Ascending aorta (tissue), 2 donors: ENCODE data around the gene PRSS8. TPM values are rescaled to one million over a fixed set of nuclear protein-coding genes. Genes with fewer than 3 reads are reported as not detected.
"Not testable (repeated sequence)": the region's sequence is repeated elsewhere in the genome, so short reads cannot be mapped to it uniquely, and the experiment has no call there.

Experiments used
- DNase-seq, 2 donors: peaks; one replicate each; pipeline ENCODE4 v3.0.0-alpha.2; 2019; ENCODE audit warnings: low spot score in 2 of 2
- H3K27ac ChIP-seq, 2 donors: fragments of 200-600 bp; sonication (generic); one replicate each; pipeline ENCODE4 v1.5.1; 2016 to 2017; ENCODE audit warnings: mild to moderate bottlenecking in 1 of 2
- H3K27me3 ChIP-seq: fragments of 200-600 bp; sonication (generic); one replicate; pipeline ENCODE4 v1.5.1; 2017
- H3K36me3 ChIP-seq, 2 donors: fragments of 200-600 bp; sonication (generic); one replicate each; pipeline ENCODE4 v1.5.1; 2016
- H3K4me1 ChIP-seq, 2 donors: fragments of 200-600 bp; sonication (generic); one replicate each; pipeline ENCODE4 v1.5.1; 2016 to 2017; ENCODE audit warnings: mild to moderate bottlenecking in 1 of 2
- H3K4me3 ChIP-seq, 2 donors: fragments of 200-600 bp; sonication (generic); one replicate each; pipeline ENCODE4 v1.5.1; 2016 to 2017; ENCODE audit warnings: mild to moderate bottlenecking in 1 of 2
- H3K9me3 ChIP-seq, 2 donors: fragments of 200-600 bp; sonication (generic); one replicate each; pipeline ENCODE4 v1.5.1; 2016
- CTCF ChIP-seq, 3 experiments: fragments of 200-600 bp in 2 of 3; fragments of 450-650 bp in 1 of 3; sonication (generic) in 2 of 3; IDR thresholded peaks; one replicate each; pipeline ENCODE4 v1.5.1; 2016 to 2019; ENCODE audit warnings: antibody characterized with exemption in 3 of 3, mild to moderate bottlenecking in 1 of 3, moderate library complexity in 1 of 3
- intact Hi-C: fragments of 100-400 bp; cut with DNase I; formaldehyde crosslinking; loops from one replicate; pipeline ENCODE4 v1.15.1; 2023
- total RNA-seq: library from RNA; depleted of rRNA; stranded (reverse); fragments of >200 nt; gene quantifications from one replicate; pipeline ENCODE4 v1.1.0, GENCODE V29; 2016

The PRSS8 gene
- total RNA-seq, 1 donor from 2014 or later, result not detected

GRCh38 chr16:31106509-31107464 is 28.7 kb downstream of the PRSS8 start:
- DNase-seq, result no peak
- H3K27ac ChIP-seq, result no peak overlapping the region
- no peak for TF ChIP-seq CTCF (IDR thresholded peaks at IDR 0.05)
- peaks cover 21 to 23% of the 10 kb centered on the region in 2 donors for H3K36me3 ChIP-seq
- no peak overlapping the region for H3K4me3 ChIP-seq
- H3K4me1 ChIP-seq, result peaks cover 9 to 17% of the 10 kb centered on the region in 2 donors
- no peaks in the 10 kb centered on the region for H3K9me3 ChIP-seq
- H3K27me3 ChIP-seq, result no peaks in the 10 kb centered on the region
- intact Hi-C loops, result loop anchor here (5.0 kb wide), 1 partner anchor 76 kb away; the partner anchor contains the start of gene FUS

- peak in 1 of 2 donors; percentile 93 for DNase-seq
- peaks cover 12 to 13% of the 10 kb centered on the region in 2 donors for H3K36me3 ChIP-seq
- H3K27me3 ChIP-seq, result no peaks in the 10 kb centered on the region
- H3K4me1 ChIP-seq, result peaks cover 9 to 17% of the 10 kb centered on the region in 2 donors
- H3K9me3 ChIP-seq, result no peaks in the 10 kb centered on the region
- TF ChIP-seq CTCF (IDR thresholded peaks at IDR 0.05), result peak; percentile 77 to 91 (median 84)
- intact Hi-C loops, result loop anchor here (5.0 kb wide), 1 partner anchor 77 kb away; the partner anchor contains the start of gene FUS
- peak overlapping the region; percentile 1 to 59 for H3K27ac ChIP-seq
- H3K4me3 ChIP-seq, result peak overlapping the region; percentile 25 to 53
Observed at GRCh38 chr16:31105677-31106213, 29.8 kb downstream of the PRSS8 start.

GRCh38 chr16:31100876-31101641 is 34.5 kb downstream of the PRSS8 start:
- H3K9me3 ChIP-seq, H3K27ac ChIP-seq, H3K27me3 ChIP-seq, intact Hi-C loops, H3K36me3 ChIP-seq, H3K4me3 ChIP-seq, DNase-seq, H3K4me1 ChIP-seq: not testable (repeated sequence)

GRCh38 chr16:31099860-31100638 is 35.5 kb downstream of the PRSS8 start:
- DNase-seq, result no peak
- intact Hi-C loops, result loop anchor here (10.0 kb wide), 1 partner anchor 345 kb away; the partner anchor contains the start of gene ZNF843
- no peaks in the 10 kb centered on the region for H3K27me3 ChIP-seq
- no peak for TF ChIP-seq CTCF (IDR thresholded peaks at IDR 0.05)
- no peaks in the 10 kb centered on the region for H3K9me3 ChIP-seq
- H3K4me1 ChIP-seq, result peaks cover 0 to 2% of the 10 kb centered on the region in 2 donors
- no peaks in the 10 kb centered on the region for H3K36me3 ChIP-seq
- H3K27ac ChIP-seq, result no peak overlapping the region
- no peak overlapping the region for H3K4me3 ChIP-seq

- intact Hi-C loops, result loop anchor here (1.0 to 10.0 kb wide), 6 partner anchors 20 to 350 kb away; partner anchors contain the start of genes FUS, ZNF646, ZNF668 and ZNF843
- Histone ChIP-seq H3K27me3 (no peaks in the 10 kb centered on the region), H3K9me3 (no peaks in the 10 kb centered on the region), H3K4me3 (peak within 1 kb of the TSS; percentile 94 to 97), H3K36me3 (peaks cover 9 to 13% of the 10 kb centered on the region in 2 donors), H3K27ac (peak within 1 kb of the TSS; percentile 86 to 92), H3K4me1 (peaks cover 0 to 3% of the 10 kb centered on the region in 2 donors)
- TF ChIP-seq CTCF (IDR thresholded peaks at IDR 0.05), result no peak
- DNase-seq, result peak; percentile 88 to 98
Observed at GRCh38 chr16:31094424-31095120, 41.0 kb downstream of the PRSS8 start, which contains the start of gene VKORC1. TSS of gene VKORC1 (minus strand) at chr16:31094797. CDS start at chr16:31094729, 68 bp downstream.
